AML-193 (cell line): Measurements from ENCODE around the gene SARDH.

Source experiments
- DNase-seq, 2 experiments: peaks; one replicate each; lab custom pipeline; 2025; lab: John Stamatoyannopoulos, UW

SARDH gene

DNA sequence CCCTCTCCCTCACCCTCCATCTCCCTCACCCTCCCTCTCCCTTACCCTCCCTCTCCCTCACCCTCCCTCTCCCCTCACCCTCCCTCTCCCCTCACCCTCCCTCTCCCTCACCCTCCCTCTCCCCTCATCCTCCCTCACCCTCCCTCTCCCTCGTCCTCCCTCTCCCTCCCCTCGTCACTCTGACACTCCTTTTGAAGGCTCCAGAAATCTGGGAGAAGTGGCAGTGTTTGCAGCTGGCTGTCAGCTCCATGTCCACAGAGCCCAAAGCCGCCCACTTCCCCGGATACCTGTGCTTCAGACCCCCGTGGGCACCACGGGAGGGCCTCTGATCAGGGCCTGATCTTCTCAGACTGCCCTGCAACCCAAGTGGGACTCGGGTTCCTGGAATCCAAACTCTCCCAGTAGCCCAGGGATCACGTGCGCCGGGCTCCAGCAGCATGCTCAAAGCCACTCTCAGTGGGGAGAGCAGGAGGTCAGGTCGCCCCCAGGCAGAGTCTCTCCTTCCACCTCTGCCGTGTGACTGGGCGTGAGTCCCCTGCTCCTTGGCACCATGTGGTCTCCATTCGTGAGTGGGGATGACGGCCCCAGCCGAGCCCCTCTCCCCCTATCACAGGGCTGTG, 68.9 kb downstream of the SARDH start:
- no peak for DNase-seq

DNA sequence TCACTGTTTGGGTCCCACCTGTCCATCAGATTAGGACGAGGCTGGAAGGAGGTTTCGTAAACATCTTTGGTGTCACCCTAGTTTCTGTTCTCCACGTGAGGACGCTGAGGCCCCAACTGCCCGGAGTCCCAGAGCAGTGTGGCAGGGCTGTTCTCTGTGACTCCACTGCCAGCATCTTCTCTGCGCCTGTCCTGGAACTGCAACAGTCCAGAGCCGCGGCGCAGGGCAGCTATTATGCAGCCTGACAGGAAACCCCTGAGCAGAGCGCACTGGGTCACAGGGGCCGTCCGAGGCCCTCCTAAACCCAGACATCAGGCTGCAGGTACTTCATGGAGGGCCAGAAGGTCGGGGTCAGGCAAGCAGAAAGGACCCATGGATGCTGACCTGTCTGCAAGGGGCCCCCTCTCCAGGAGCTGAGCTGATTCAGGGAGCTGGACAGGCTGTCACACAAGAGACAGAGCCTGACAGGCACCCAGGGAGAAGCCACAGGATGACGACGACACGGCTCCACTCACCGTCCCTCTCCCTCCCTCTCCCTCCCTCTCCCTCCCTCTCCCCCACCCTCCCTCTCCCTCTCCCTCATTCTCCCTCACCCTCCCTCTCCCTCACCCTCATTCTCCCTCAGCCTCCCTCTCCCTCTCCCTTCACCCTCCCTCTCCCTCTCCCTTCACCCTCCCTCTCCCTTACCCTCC, 70.2 kb downstream of the SARDH start:
- DNase-seq = no peak

DNA sequence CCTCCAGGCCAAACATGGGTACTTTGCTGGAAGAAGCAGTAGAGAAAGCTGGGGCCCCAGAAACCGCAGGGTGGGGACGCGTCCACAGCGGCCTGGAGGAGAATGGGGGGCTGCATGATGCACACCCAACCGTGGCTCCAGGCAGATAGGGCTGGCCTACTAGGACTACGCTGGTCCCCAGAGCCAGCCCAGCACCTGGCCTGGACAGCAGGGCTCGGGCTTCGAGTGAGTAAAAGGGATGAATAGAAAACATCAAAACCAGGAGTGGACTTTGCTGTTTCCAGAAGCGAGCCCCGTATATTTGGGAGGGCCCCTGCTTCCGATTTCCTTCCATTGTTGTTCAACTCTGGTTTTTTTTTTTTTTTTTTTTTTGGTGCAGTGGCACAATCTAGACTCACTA, 71.3 kb downstream of the SARDH start:
- DNase-seq = no peak

GRCh38 chr9:133666387-133666786, 71.8 kb downstream of the SARDH start:
- no peak for DNase-seq

- no peak for DNase-seq
Observed at GRCh38 chr9:133665535-133665934, 72.6 kb downstream of the SARDH start.

DNA sequence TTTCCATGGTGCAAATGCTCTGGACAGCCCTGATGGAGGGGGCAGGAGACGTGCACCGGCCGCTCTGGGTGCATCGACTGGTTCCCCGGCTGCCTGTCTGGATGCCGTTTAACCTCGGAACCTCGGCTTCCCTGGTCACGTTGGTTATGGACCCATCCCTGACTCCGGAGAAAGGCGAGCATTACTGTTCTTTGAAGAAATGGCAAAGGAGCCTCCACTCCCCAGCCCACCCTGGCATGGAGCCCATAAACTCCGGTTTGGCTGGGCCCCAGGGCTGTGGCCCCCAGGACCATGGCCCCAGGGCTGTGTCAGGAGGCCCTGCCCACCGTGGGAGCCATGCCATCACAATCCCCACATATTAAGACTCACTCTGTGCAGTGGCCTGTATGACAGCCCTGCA, 73.1 kb downstream of the SARDH start:
- no peak for DNase-seq

DNA sequence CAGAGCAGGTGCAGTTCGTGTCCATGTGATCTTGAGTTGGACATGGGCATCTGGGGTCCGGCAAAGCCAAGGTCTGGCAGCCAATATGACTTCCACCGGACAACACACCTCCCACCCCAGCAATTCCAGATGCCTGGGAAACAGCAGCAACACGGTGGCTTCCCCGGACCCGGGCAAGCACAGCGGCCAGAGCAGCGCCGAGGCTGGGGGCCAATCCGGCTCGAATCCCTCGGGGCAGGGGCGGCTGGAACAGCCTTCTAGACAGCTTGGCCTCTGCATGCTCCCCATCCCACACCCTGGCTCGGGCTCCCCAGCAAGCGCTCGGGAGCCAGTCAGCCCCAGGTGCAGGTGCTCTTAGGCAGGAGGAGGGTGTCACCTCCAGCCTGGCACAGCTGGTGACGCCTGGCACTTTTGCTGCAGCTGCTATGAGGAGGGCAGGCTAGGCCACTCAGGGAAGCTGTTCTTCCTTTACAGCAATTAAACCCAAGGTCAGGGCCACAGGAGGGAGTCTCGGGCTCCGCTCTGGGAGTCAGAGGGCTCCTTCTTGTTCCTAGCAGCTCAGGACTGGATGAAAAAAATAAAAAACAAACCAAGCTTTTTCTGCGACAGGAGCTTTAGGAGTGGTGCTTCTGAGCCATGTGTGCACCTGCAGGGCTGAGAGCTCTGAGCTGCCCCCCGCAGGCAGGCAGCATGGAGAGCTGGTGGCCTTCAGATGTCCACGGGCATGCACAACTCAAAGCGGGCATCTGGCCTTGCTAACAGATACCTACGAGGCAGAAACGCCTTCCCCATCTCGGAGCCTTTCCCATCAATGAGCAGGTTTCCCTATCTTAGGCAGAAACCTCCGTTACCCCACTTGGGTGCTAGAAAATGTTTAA, 73.7 kb downstream of the SARDH start:
- no peak for DNase-seq

DNA sequence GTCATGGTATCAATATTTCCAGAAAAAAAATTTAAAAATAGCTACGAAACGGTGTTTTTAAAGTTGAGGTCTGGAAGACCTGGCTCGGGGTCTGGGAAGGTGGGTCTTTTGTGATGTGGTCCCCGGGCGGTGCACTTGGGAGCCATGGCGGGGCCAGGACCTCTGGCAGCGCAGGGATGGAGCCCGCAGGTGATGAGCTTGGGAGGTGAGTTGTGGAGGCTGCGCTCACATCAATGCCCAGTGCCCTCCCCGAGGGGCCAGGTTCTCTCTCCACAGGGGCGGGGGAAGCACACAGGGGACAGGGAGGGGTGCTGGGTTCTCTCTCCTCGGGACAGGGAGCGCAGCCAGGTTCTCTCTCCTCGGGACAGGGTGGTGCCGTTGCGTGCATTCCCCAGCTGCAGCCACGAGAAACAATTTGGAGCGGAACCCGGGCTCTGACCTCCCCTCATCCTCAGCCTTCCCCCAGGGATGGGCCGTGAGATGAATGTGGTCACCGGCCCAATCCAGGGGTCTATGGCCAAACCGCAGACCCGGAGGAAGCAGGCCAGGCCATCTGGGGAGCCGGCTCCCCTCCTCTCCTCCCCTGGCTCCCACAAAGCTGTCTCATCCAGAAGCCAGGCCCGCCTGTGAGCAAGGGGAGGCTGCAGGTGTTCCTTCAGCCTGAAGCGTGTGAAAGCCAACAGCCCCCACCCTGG, 76.2 kb downstream of the SARDH start:
- no peak for DNase-seq

- DNase-seq = no peak
Observed at GRCh38 chr9:133659516-133659915, 78.6 kb downstream of the SARDH start.

GRCh38 chr9:133658442-133659431, 79.4 kb downstream of the SARDH start:
- DNase-seq = no peak

GRCh38 chr9:133657120-133657661, 81.0 kb downstream of the SARDH start:
- DNase-seq = no peak

GRCh38 chr9:133656211-133657119, 81.7 kb downstream of the SARDH start:
- DNase-seq = no peak

DNA sequence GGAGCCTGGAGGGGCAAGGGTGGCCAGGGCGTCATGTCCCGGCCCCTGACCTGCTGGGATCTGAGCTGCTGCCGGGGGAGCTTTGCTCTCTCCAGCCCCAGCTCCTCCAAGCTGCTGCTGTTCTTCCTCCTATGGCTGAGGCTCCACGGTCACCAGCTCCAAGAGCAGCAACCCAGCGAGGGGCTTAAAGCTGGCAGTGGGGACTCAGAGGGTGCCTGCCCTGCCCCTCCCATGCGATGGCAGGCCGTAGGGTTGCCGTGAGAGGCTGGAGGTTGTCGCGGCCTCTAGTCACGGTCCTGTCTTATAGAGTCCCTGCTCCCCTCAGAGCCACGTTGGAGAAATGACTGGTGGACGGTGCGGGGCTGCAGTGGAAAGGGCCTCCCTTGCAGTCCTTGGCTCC, 82.5 kb downstream of the SARDH start:
- DNase-seq = no peak

DNA sequence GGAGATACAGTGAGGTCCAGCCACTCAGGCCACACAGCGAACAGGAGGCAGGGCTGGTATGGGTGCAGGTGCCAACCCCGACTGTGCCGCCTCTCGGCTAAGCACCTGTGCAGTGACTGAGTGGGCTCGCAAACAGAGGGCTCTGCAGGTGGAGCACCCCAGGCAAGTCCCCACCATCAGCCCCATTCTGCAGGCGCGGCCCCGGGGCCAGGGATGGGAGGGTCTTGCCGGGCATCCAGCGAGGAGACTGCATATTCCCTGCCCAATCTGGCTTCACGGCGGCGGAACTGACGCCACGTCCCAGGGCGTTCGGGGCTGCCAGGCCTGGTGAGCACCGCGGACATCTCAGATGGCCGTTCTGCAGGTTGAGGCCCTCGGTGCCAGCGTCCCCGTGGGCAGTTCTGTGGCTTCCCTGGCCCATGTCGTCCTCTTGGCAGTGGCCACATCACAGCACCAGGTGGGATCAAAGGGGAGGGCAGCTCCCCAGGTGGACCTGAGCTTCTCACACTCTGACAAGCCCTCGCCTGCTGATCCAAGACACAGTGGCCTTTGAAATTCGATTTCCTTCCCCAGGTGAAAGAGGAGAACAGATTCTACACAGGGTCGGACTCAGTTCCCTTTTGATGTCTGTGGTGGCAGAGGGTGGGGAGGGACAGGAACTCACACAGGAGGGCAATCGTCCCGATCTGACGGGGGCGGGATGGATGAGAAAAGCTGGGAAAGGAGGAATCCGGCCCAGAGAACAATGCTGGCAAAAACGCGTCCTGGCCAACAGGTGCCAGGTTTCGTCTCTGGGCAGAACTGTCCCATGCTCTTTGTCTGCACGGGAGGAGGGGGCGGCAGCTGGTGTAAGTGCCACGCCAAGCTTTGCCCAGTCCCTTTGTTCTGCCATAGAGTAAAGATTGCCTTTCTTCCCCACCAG, 83.2 kb downstream of the SARDH start:
- DNase-seq = no peak

DNA sequence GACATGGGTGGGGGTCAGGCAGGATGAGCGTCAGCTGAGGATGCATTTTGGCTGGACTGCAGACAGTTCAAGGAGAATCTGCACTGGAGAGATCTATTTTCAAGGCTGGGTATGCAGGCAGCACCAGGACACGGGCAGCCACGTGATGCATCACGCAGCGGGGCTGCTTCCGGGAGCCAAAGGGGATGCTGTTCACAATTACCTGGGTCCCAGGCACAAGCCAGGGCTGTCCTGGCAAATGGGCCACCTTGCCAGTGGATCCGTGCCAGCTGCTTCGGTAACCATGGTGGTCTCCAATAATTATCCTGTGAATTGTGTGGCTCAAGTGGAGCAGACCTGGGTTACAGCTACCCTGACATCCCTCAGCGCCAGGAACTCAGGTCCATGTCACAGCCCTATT, 84.5 kb downstream of the SARDH start:
- no peak for DNase-seq

GRCh38 chr9:133650026-133650425, 88.1 kb downstream of the SARDH start:
- DNase-seq = no peak

DNA sequence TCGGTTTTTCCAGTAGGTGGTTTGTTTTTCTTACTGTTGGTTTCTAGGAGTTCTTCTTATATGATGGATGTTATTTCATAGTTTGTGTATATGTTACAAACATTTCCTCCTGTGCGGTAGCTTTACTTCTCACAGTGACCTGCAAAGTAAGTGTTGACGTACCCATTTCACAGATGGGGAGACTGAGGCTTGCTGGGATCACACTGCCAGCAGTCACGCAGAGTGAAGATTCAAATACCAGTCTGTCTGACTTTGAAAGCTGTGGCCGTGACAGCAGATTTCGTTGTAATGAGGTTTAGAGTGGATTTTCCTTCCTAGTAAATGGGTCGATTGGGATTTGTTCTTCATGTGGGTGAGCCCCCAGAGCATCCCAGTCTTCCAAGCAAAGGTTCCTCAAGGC, 89.0 kb downstream of the SARDH start:
- DNase-seq = no peak

DNA sequence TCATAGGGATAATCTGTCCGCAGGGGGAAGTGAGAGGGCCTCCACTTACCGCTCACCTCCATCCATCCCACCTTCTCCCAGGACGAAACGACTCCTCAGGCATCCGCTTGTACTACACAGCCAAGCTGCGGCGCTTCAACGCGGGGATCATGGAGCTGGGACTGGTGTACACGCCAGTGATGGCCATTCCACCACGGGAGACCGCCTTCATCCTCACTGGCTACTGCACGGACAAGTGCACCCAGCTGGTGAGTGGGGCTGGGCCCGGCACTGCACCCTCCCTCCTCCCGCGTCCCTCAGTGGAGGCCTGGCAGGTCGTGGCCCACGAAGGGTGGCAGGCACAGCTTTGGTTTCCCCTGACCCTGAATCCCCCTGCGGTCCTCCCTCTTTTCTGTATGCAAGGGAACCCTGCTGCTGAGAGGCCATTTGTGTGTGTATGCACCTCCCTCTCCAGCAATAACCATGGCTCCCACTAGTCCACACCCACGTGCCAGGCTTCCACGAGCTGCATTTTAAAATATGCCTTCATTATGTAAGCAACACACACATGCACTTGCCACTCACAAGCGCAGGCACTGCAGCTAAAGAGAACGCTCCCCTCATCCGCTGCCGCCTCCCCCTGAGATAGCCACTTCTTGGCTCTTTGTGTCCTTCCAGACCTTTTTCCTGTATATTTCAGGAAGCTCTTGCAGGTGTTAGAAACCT, 90.2 kb downstream of the SARDH start:
- no peak for DNase-seq
